ENCODE results near the gene GLB1L3. TPM values are rescaled to one million over a fixed set of nuclear protein-coding genes. Genes with fewer than 3 reads are reported as not detected.

GLB1L3 gene
- total and polyA plus RNA-seq, 11 donors: not detected

DNA sequence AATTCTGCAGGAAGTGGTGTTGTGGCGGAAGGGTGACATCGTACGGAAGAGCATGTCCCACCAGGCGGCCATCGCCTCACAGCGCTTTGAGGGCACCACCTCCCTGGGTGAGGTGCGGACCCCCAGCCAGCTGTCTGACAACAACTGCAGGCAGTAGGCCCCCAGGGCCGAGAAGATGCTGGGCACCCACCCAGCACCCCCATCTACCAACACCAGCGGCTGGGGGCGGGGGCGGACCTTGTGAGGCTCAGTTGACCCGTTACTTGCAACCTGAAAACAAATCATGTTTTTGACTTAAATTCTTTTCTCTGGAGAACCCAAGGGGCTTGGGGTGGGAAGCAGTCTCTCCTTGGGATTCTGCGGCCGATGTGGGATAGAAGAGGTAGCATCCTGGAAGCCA is 30.7 kb upstream of the GLB1L3 start:
- intact Hi-C loops (cut with DNase I): no loop called here
- H3K4me3 ChIP-seq: no peak overlapping the region
- peaks cover 0 to 4% (median 0%) of the 10 kb centered on the region in 12 donors for H3K4me1 ChIP-seq
- H3K27ac ChIP-seq: no peak overlapping the region
- TF ChIP-seq, protein P1, sequence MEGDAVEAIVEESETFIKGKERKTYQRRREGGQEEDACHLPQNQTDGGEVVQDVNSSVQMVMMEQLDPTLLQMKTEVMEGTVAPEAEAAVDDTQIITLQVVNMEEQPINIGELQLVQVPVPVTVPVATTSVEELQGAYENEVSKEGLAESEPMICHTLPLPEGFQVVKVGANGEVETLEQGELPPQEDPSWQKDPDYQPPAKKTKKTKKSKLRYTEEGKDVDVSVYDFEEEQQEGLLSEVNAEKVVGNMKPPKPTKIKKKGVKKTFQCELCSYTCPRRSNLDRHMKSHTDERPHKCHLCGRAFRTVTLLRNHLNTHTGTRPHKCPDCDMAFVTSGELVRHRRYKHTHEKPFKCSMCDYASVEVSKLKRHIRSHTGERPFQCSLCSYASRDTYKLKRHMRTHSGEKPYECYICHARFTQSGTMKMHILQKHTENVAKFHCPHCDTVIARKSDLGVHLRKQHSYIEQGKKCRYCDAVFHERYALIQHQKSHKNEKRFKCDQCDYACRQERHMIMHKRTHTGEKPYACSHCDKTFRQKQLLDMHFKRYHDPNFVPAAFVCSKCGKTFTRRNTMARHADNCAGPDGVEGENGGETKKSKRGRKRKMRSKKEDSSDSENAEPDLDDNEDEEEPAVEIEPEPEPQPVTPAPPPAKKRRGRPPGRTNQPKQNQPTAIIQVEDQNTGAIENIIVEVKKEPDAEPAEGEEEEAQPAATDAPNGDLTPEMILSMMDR (IDR thresholded peaks at IDR 0.05): no peak
- no peak for TF ChIP-seq POLR2A (IDR thresholded peaks at IDR 0.05)
- ATAC-seq (no peak), DNase-seq (no peak)
- no peaks in the 10 kb centered on the region for H3K9me3 ChIP-seq
- H3K36me3 ChIP-seq: peaks cover 0 to 98% (median 94%) of the 10 kb centered on the region in 9 donors
- WGBS, 4 donors: 92 to 94% (median 93%) methylated on average over 14 of the region's 14 CpGs
- no peaks in the 10 kb centered on the region for H3K27me3 ChIP-seq

DNA sequence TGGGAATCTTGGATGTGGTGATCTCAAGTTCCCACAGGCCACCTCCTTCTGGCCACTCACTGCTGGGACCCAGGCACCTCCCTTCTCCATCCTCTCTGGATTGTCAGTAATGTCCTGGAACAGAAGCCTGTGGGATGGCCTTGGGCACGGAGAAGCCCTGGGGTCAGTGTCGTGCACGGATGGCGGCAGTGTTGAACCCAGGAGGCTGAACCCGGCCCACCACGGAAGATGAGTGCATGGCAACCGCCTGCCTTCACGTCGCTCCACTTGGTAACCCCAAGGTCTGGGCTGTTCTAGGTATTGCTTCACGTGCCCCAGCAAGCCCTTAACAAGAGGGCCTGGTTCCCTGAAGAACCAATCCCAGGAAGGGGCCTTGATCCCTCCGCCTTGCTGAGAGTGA is 30.1 kb upstream of the GLB1L3 start:
- 92 to 96% (median 94%) methylated on average over 11 of the region's 11 CpGs for WGBS, 4 donors
- no peak overlapping the region for H3K4me3 ChIP-seq
- TF ChIP-seq, protein P1 (IDR thresholded peaks at IDR 0.05): no peak
- TF ChIP-seq POLR2A (IDR thresholded peaks at IDR 0.05): no peak
- H3K36me3 ChIP-seq: peaks cover 0 to 100% (median 96%) of the 10 kb centered on the region in 9 donors
- no peak for ATAC-seq
- H3K9me3 ChIP-seq: no peaks in the 10 kb centered on the region
- no peak overlapping the region for H3K27ac ChIP-seq
- peaks cover 0 to 4% (median 0%) of the 10 kb centered on the region in 12 donors for H3K4me1 ChIP-seq
- intact Hi-C loops (cut with DNase I): no loop called here
- no peak for DNase-seq
- no peaks in the 10 kb centered on the region for H3K27me3 ChIP-seq

DNA sequence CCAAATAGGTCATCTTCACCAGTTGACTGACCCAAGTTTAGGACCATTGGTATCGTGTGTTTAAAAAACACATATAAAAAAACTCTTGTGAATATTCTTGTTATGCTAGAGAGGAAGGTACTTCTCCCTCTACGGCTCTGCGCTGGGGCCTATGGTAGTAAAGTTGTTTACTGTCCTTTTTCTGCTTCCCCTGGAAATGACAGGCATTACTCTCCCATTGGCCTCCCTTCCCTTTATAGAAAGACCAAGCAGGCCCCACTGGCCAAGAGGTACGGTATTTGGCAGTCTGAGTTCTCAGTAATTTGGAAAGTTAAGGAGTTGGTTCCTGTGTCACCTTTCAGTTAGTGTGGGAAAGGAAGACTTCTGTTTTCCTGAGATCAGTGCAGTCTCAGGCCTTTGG is 29.5 kb upstream of the GLB1L3 start:
- DNase-seq: no peak
- intact Hi-C loops (cut with DNase I): no loop called here
- ATAC-seq: no peak
- Histone ChIP-seq H3K4me1 (peaks cover 0 to 6% (median 2%) of the 10 kb centered on the region in 12 donors), H3K36me3 (peaks cover 0 to 98% (median 92%) of the 10 kb centered on the region in 9 donors), H3K9me3 (no peaks in the 10 kb centered on the region), H3K4me3 (no peak overlapping the region), H3K27ac (no peak overlapping the region), H3K27me3 (no peaks in the 10 kb centered on the region)
- TF ChIP-seq POLR2A (IDR thresholded peaks at IDR 0.05): no peak
- TF ChIP-seq, protein P1 (IDR thresholded peaks at IDR 0.05): no peak
- WGBS, 4 donors: 84 to 92% (median 85%) methylated on average over 4 of the region's 4 CpGs

DNA sequence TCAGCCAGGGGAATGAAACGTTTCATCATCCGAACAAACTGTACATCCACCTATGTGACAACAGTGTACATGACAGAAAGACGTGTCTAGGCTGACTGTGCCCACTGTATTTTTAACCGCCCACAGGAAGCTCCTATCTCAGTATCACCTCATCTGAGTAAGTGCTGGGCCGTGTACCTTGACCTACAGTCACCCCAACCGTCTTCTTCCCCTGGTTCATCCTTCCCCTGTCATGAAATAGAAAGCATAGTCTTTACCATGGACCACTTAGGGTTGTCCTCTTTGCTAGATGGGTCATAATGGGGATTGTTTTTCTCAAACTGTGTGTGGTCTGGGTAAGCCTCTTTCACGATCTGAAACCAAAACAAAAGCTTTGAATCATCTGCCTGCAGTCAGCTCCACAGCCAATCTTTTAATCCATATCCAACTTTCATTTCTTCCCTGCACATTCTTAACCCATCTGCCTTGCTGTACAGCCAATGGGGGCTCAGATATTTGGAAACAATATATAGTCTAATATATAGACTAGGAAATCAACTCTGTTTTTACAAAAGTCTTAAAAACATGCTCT is 27.2 kb upstream of the GLB1L3 start:
- intact Hi-C loops (cut with DNase I): no loop called here
- WGBS, 4 donors: 65 to 69% (median 67%) methylated on average over 7 of the region's 7 CpGs
- peaks cover under 1 to 18% (median 11%) of the 10 kb centered on the region in 12 donors for H3K4me1 ChIP-seq
- no peaks in the 10 kb centered on the region for H3K27me3 ChIP-seq
- peaks cover 0 to 75% (median 70%) of the 10 kb centered on the region in 9 donors for H3K36me3 ChIP-seq
- no peaks in the 10 kb centered on the region for H3K9me3 ChIP-seq
- ATAC-seq: no peak
- no peak overlapping the region for H3K4me3 ChIP-seq
- TF ChIP-seq, protein P1 (IDR thresholded peaks at IDR 0.05): no peak
- TF ChIP-seq POLR2A (IDR thresholded peaks at IDR 0.05): no peak
- no peak overlapping the region for H3K27ac ChIP-seq
- no peak for DNase-seq

All from heart left ventricle (tissue), 16 donors.